IPS-20b (cell line): ENCODE results near the gene ENTPD6.

Source experiments
- H3K27ac ChIP-seq: one replicate; pipeline ENCODE4 v1.5.1; 2013; ENCODE audit warnings: low read length
- H3K27me3 ChIP-seq: 2 replicates; pipeline ENCODE4 v1.6.1; 2013; ENCODE audit warnings: mild to moderate bottlenecking, low read length, inconsistent platforms; ENCODE audit not compliant: insufficient read depth
- H3K36me3 ChIP-seq: 2 replicates; pipeline ENCODE4 v1.6.1; 2013; ENCODE audit warnings: low read depth, mild to moderate bottlenecking, inconsistent platforms, low read length, moderate library complexity; ENCODE audit not compliant: insufficient read depth
- H3K4me1 ChIP-seq: 2 replicates; pipeline ENCODE4 v1.6.1; 2013; ENCODE audit warnings: mild to moderate bottlenecking, control low read depth, inconsistent platforms, low read length, moderate library complexity; ENCODE audit not compliant: insufficient read depth
- H3K4me3 ChIP-seq: 2 replicates; pipeline ENCODE4 v1.5.1; 2013; ENCODE audit warnings: mild to moderate bottlenecking, low read length, inconsistent platforms
- H3K9ac ChIP-seq: 2 replicates; pipeline ENCODE4 v1.6.1; 2013; ENCODE audit warnings: low read depth, mild to moderate bottlenecking, inconsistent platforms, low read length, moderate library complexity
- H3K9me3 ChIP-seq: 2 replicates; pipeline ENCODE4 v1.6.1; 2013; ENCODE audit warnings: mild to moderate bottlenecking, low read depth, low read length, inconsistent platforms; ENCODE audit not compliant: insufficient read depth

ENTPD6 gene

GRCh38 chr20:25249198-25249931 is 53.9 kb downstream of the ENTPD6 start:
- H3K4me3 ChIP-seq: peak overlapping the region; percentile 95
- peaks cover 5% of the 10 kb centered on the region; the same call in 1 of the 2 replicates for H3K4me1 ChIP-seq
- H3K9ac ChIP-seq: peak overlapping the region; percentile 86; the same call in 1 of the 2 replicates
- peaks cover 17% of the 10 kb centered on the region for H3K27me3 ChIP-seq
- peaks cover 8% of the 10 kb centered on the region; the same call in 1 of the 2 replicates for H3K36me3 ChIP-seq
- no peak overlapping the region for H3K27ac ChIP-seq
- no peaks in the 10 kb centered on the region for H3K9me3 ChIP-seq

- peaks cover 5% of the 10 kb centered on the region; the same call in 1 of the 2 replicates for H3K4me1 ChIP-seq
- H3K9me3 ChIP-seq: no peaks in the 10 kb centered on the region
- H3K4me3 ChIP-seq: no peak overlapping the region
- H3K9ac ChIP-seq: no peak overlapping the region
- no peak overlapping the region for H3K27ac ChIP-seq
- peaks cover 15% of the 10 kb centered on the region; the same call in 1 of the 2 replicates for H3K36me3 ChIP-seq
- peaks cover 17% of the 10 kb centered on the region for H3K27me3 ChIP-seq
Measured at GRCh38 chr20:25250508-25250907, 55.0 kb downstream of the ENTPD6 start.

GRCh38 chr20:25251019-25251418 is 55.5 kb downstream of the ENTPD6 start:
- no peak overlapping the region for H3K9ac ChIP-seq
- no peak overlapping the region for H3K27ac ChIP-seq
- peaks cover 5% of the 10 kb centered on the region; the same call in 1 of the 2 replicates for H3K4me1 ChIP-seq

GRCh38 chr20:25251558-25251957 is 56.0 kb downstream of the ENTPD6 start:
- H3K27ac ChIP-seq: no peak overlapping the region
- H3K36me3 ChIP-seq: peaks cover 15% of the 10 kb centered on the region; the same call in 1 of the 2 replicates
- peaks cover 9% of the 10 kb centered on the region for H3K27me3 ChIP-seq
- peaks cover 3% of the 10 kb centered on the region; the same call in 1 of the 2 replicates for H3K4me1 ChIP-seq
- no peaks in the 10 kb centered on the region for H3K9me3 ChIP-seq
- no peak overlapping the region for H3K4me3 ChIP-seq
- no peak overlapping the region for H3K9ac ChIP-seq

More at GRCh38 chr20:25251019-25251418, 55.5 kb downstream of the ENTPD6 start:
- H3K4me3 ChIP-seq: no peak overlapping the region
- no peaks in the 10 kb centered on the region for H3K9me3 ChIP-seq
- peaks cover 15% of the 10 kb centered on the region for H3K27me3 ChIP-seq
- H3K36me3 ChIP-seq: peaks cover 15% of the 10 kb centered on the region; the same call in 1 of the 2 replicates

GRCh38 chr20:25252230-25252651 is 56.7 kb downstream of the ENTPD6 start:
- H3K9me3 ChIP-seq: no peaks in the 10 kb centered on the region
- H3K4me3 ChIP-seq: no peak overlapping the region
- peaks cover 15% of the 10 kb centered on the region; the same call in 1 of the 2 replicates for H3K36me3 ChIP-seq
- H3K27me3 ChIP-seq: peaks cover 2% of the 10 kb centered on the region
- H3K4me1 ChIP-seq: peaks cover 3% of the 10 kb centered on the region; the same call in 1 of the 2 replicates
- H3K9ac ChIP-seq: no peak overlapping the region
- H3K27ac ChIP-seq: no peak overlapping the region

- H3K27me3 ChIP-seq: no peaks in the 10 kb centered on the region
- no peak overlapping the region for H3K4me3 ChIP-seq
- no peak overlapping the region for H3K27ac ChIP-seq
- H3K9ac ChIP-seq: no peak overlapping the region
- no peaks in the 10 kb centered on the region for H3K9me3 ChIP-seq
- H3K36me3 ChIP-seq: peaks cover 15% of the 10 kb centered on the region; the same call in 1 of the 2 replicates
- H3K4me1 ChIP-seq: peaks cover 3% of the 10 kb centered on the region; the same call in 1 of the 2 replicates
Measured at GRCh38 chr20:25252686-25253421, 57.3 kb downstream of the ENTPD6 start.

GRCh38 chr20:25253606-25254275 is 58.2 kb downstream of the ENTPD6 start:
- Histone ChIP-seq H3K27me3 (no peaks in the 10 kb centered on the region), H3K4me3 (no peak overlapping the region), H3K4me1 (peaks cover 3% of the 10 kb centered on the region; the same call in 1 of the 2 replicates), H3K27ac (no peak overlapping the region), H3K36me3 (peaks cover 15% of the 10 kb centered on the region; the same call in 1 of the 2 replicates), H3K9ac (no peak overlapping the region), H3K9me3 (no peaks in the 10 kb centered on the region)

GRCh38 chr20:25254571-25254970 is 59.1 kb downstream of the ENTPD6 start:
- no peak overlapping the region for H3K27ac ChIP-seq
- H3K36me3 ChIP-seq: peaks cover 24% of the 10 kb centered on the region
- no peaks in the 10 kb centered on the region for H3K9me3 ChIP-seq
- H3K27me3 ChIP-seq: no peaks in the 10 kb centered on the region
- H3K9ac ChIP-seq: no peak overlapping the region
- H3K4me3 ChIP-seq: no peak overlapping the region
- H3K4me1 ChIP-seq: peaks cover under 1% of the 10 kb centered on the region; the same call in 1 of the 2 replicates

- no peak overlapping the region for H3K4me3 ChIP-seq
- H3K36me3 ChIP-seq: peaks cover 29% of the 10 kb centered on the region
- no peak overlapping the region for H3K27ac ChIP-seq
Measured at GRCh38 chr20:25254986-25255680, 59.6 kb downstream of the ENTPD6 start.

GRCh38 chr20:25256226-25256859 is 60.8 kb downstream of the ENTPD6 start:
- no peak overlapping the region for H3K27ac ChIP-seq
- H3K4me1 ChIP-seq: no peaks in the 10 kb centered on the region; the same call in 1 of the 2 replicates
- peaks cover 39% of the 10 kb centered on the region for H3K36me3 ChIP-seq
- no peak overlapping the region for H3K4me3 ChIP-seq
- no peaks in the 10 kb centered on the region for H3K9me3 ChIP-seq
- H3K9ac ChIP-seq: no peak overlapping the region
- H3K27me3 ChIP-seq: no peaks in the 10 kb centered on the region

More at GRCh38 chr20:25254986-25255680, 59.6 kb downstream of the ENTPD6 start:
- Histone ChIP-seq H3K27me3 (no peaks in the 10 kb centered on the region), H3K4me1 (no peaks in the 10 kb centered on the region; the same call in 1 of the 2 replicates), H3K9me3 (no peaks in the 10 kb centered on the region), H3K9ac (no peak overlapping the region)
